H1 (cell line): ENCODE data around the gene COL6A3. TPM values are rescaled to one million over a fixed set of nuclear protein-coding genes. Genes with fewer than 3 reads are reported as not detected.

Experiments used
- SP1 ChIP-seq: IDR thresholded peaks from 2 replicates; pipeline ENCODE4 v1.6.1; 2011; ENCODE audit warnings: low read depth, low read length
- polyA plus RNA-seq, 7 experiments: library from polyadenylated mRNA; depleted of rRNA in 3 of 7; stranded (reverse) in 5 of 7; unstranded in 2 of 7; fragments of >200 nt in 5 of 7; fragments of 200-250 nt in 2 of 7; gene quantifications; 1 replicate in 5 of 7; 2 replicates in 1 of 7; 4 replicates in 1 of 7; pipeline versions ENCODE4 v1.2.1 to v1.2.3, GENCODE V29; 2011 to 2013; ENCODE audit warnings: missing spikeins in 2 of 7, mixed read lengths in 2 of 7
- total RNA-seq: library from RNA; stranded (reverse); fragmentation: NEBNext Ultra II Directional; extraction: Animal tissue kit (Norgen Biotek cat#: 25700); gene quantifications from 2 replicates; pipeline ENCODE4 v1.2.1, GENCODE V29; 2021
- TF ChIP-seq, protein P1 (sequence below), 3 experiments: IDR thresholded peaks; 1 replicate in 2 of 3; 2 replicates in 1 of 3; pipeline versions ENCODE4 v1.5.1 to v1.6.1; 2011; ENCODE audit warnings: low read length in 3 of 3, mild to moderate bottlenecking in 3 of 3, inconsistent platforms in 2 of 3, low read depth in 1 of 3, moderate library complexity in 1 of 3; ENCODE audit not compliant: insufficient read depth in 1 of 3; ENCODE audit errors: control extremely low read depth in 1 of 3

The COL6A3 gene
- total and polyA plus RNA-seq, 2 of the 8 experiments (the other 6 are each of a cell fraction or from before 2014, with no cell fraction given): 1.2 to 3.4 TPM

DNA sequence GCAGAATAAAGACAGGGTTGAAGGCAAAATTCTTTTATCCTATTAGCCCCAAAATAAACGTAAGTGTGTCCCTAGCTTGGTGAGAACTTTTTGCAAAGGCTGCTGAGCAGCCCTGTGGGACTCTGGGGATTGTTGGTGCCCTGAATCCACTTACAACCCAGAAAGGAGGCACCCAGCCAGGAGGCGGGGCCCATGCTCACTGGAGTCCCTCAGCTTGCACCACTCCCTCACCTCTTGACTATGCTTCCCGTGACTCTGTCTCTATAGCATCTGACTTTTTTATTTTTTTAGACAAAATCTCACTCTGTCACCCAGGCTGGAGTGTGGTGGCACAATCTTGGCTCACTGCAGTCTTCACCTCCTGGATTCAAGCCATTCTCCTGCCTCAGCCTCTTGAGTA lies 15.8 kb upstream of the COL6A3 start (continued):
- TF ChIP-seq, protein P1, sequence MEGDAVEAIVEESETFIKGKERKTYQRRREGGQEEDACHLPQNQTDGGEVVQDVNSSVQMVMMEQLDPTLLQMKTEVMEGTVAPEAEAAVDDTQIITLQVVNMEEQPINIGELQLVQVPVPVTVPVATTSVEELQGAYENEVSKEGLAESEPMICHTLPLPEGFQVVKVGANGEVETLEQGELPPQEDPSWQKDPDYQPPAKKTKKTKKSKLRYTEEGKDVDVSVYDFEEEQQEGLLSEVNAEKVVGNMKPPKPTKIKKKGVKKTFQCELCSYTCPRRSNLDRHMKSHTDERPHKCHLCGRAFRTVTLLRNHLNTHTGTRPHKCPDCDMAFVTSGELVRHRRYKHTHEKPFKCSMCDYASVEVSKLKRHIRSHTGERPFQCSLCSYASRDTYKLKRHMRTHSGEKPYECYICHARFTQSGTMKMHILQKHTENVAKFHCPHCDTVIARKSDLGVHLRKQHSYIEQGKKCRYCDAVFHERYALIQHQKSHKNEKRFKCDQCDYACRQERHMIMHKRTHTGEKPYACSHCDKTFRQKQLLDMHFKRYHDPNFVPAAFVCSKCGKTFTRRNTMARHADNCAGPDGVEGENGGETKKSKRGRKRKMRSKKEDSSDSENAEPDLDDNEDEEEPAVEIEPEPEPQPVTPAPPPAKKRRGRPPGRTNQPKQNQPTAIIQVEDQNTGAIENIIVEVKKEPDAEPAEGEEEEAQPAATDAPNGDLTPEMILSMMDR (IDR thresholded peaks at IDR 0.05; ENCODE audit: control extremely low read depth in 1 of 3, insufficient read depth in 1 of 3, low read depth in 1 of 3, low read length in 3 of 3): no peak
- TF ChIP-seq SP1: no peak
